ENCODE measurements around the gene FLCN.

GRCh38 chr17:17217995-17218394 is 19.0 kb downstream of the FLCN start:
- TF ChIP-seq CTCF (IDR thresholded peaks at IDR 0.05) (no peak), POLR2A (IDR thresholded peaks at IDR 0.05) (no peak), EP300 (IDR thresholded peaks at IDR 0.05) (no peak)

Measured in suprapubic skin (tissue), 3 donors.